Vagina (tissue), 2 donors: Measurements from ENCODE around the gene MAPK8IP2.

ENCODE experiments used
- POLR2A ChIP-seq, 2 donors: fragments of 450-650 bp; IDR thresholded peaks; one replicate each; pipeline ENCODE4 v1.6.1; 2017; ENCODE audit warnings: antibody characterized with exemption in 2 of 2, mild to moderate bottlenecking in 2 of 2, moderate library complexity in 2 of 2
- POLR2AphosphoS5 ChIP-seq, 2 donors: sonication (generic); formaldehyde crosslinking; IDR thresholded peaks; one replicate each; pipeline ENCODE4 v1.9.0; 2017; ENCODE audit warnings: antibody characterized with exemption in 2 of 2, mild to moderate bottlenecking in 2 of 2, low read depth in 1 of 2; ENCODE audit not compliant: insufficient read depth in 1 of 2
- TF ChIP-seq, protein P1 (sequence below), 3 experiments: fragments of 450-650 bp in 2 of 3; fragments of 200-600 bp in 1 of 3; sonication (generic) in 1 of 3; IDR thresholded peaks; one replicate each; pipeline ENCODE4 v1.5.1; 2017 to 2019; ENCODE audit warnings: antibody characterized with exemption in 3 of 3, mild to moderate bottlenecking in 2 of 3, moderate library complexity in 2 of 3

DNA sequence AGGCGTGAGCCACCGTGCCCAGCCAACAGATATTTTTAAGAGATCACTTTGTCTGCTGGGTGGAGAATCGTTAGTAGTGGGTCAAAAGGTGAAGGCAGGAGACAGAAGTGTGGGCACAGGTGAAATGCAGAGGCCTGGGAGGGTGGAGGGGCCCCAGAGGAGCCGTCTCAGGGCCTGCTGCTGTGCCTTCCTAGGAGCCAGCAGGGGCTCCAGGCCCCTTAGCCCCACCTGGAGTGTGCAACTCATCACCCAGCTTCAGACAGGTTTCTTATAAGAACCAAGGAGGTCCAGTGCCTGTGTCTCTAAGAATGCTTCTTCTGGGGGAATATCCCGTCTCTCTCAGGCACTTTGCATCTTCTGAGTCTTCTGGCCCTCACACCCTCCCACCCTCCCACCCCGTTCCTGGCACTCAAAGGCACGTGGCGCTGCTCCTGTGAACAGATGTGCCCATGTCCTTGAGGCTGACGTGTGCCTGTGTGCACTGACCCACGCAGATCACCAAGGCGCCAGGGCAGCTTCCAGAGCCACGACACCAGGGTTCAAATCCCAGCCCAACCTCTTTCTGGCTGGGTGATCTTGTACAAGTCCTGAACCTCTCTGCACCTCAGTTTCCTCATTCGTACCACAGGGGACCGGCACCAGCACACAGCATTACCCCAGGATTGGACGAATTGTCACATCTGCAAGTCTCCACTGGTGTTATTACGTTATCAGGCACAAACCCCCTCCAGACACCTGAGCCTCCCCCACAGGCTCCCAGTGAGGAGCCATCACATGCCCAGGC lies 23.9 kb downstream of the MAPK8IP2 start:
- TF ChIP-seq, protein P1, sequence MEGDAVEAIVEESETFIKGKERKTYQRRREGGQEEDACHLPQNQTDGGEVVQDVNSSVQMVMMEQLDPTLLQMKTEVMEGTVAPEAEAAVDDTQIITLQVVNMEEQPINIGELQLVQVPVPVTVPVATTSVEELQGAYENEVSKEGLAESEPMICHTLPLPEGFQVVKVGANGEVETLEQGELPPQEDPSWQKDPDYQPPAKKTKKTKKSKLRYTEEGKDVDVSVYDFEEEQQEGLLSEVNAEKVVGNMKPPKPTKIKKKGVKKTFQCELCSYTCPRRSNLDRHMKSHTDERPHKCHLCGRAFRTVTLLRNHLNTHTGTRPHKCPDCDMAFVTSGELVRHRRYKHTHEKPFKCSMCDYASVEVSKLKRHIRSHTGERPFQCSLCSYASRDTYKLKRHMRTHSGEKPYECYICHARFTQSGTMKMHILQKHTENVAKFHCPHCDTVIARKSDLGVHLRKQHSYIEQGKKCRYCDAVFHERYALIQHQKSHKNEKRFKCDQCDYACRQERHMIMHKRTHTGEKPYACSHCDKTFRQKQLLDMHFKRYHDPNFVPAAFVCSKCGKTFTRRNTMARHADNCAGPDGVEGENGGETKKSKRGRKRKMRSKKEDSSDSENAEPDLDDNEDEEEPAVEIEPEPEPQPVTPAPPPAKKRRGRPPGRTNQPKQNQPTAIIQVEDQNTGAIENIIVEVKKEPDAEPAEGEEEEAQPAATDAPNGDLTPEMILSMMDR (IDR thresholded peaks at IDR 0.05) = no peak
- no peak for TF ChIP-seq POLR2AphosphoS5 (IDR thresholded peaks at IDR 0.05; ENCODE audit: insufficient read depth in 1 of 2, low read depth in 1 of 2)
- TF ChIP-seq POLR2A (IDR thresholded peaks at IDR 0.05) = no peak
